Measurements from ENCODE around the gene HADHA.

DNA sequence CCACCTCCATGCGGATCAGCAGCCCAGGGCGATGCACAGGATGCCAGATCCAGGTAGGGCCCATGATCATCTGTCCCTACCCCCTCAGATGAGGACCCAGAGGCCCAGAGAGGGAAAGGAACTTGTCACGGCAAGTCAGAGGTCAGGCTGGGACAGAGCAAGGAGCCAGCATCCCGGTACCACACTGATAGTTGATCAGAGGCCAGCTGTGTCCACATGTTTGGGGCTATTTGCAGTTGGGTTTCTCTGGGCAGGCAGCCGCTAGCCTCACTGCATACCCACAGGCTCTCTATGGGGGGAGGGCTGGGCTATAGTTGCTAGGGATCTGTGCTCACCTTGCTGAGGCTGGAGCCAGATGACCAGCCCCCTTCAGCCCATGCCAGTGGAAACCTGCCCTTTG, 62.0 kb downstream of the HADHA start:
- TF ChIP-seq POLR2A (IDR thresholded peaks at IDR 0.05): no peak
- TF ChIP-seq, protein P1, sequence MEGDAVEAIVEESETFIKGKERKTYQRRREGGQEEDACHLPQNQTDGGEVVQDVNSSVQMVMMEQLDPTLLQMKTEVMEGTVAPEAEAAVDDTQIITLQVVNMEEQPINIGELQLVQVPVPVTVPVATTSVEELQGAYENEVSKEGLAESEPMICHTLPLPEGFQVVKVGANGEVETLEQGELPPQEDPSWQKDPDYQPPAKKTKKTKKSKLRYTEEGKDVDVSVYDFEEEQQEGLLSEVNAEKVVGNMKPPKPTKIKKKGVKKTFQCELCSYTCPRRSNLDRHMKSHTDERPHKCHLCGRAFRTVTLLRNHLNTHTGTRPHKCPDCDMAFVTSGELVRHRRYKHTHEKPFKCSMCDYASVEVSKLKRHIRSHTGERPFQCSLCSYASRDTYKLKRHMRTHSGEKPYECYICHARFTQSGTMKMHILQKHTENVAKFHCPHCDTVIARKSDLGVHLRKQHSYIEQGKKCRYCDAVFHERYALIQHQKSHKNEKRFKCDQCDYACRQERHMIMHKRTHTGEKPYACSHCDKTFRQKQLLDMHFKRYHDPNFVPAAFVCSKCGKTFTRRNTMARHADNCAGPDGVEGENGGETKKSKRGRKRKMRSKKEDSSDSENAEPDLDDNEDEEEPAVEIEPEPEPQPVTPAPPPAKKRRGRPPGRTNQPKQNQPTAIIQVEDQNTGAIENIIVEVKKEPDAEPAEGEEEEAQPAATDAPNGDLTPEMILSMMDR (IDR thresholded peaks at IDR 0.05 in 4 of 5, conservative IDR thresholded peaks at IDR 0.05 in 1 of 5): no peak

Measured in gastrocnemius medialis (tissue), 4 donors.